Measurements from ENCODE around the gene CHN2.

The CHN2 gene

DNA sequence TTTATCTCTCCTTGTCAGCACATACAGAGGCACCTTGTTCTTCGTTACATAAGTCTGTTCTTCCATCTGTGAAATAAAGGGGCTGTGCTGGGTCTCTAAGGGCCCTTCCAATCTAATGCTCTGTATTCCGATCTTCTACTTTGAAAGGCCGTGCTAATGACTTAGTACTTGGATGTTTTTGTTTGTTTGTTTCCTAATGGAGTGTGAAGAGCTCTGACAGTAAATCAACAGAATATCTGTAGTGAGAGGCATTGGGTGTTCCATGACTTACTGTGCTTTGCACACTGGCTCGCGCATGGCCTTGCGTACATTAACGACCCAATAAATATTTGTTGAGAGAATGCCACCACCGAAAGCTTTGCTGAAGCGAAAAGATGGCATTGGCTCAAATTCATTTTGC lies 162.1 kb downstream of the CHN2 start:
- DNase-seq = no peak

DNA sequence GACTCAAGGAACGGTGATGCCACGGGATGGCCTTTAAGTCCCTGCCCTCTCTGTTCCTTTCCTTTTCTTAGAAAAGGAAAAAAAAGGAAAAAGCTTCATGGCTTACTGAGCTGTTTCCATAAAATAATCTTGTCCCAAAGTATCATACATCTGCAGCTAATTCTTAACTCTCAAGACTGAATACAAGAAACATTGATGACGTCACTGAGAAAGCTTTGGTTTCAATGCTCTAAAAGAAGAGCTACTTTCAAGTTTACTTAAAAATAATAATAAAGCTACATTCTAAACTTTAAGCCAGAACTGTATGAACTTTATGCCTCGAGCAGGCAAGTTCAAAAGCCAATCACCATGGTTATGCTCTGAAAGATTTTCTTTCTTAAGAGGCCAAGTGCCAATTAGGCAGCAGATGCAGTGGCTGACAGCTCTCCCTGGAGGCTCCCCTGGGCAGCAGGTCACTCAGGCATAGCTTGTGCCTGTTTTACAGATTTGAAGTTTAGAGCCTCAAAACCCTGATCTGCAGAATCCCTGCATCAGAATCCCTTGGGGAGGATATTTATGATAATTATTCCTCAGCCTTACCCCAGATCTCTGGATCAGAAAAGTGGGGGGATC lies 165.0 kb downstream of the CHN2 start:
- no peak for DNase-seq

DNA sequence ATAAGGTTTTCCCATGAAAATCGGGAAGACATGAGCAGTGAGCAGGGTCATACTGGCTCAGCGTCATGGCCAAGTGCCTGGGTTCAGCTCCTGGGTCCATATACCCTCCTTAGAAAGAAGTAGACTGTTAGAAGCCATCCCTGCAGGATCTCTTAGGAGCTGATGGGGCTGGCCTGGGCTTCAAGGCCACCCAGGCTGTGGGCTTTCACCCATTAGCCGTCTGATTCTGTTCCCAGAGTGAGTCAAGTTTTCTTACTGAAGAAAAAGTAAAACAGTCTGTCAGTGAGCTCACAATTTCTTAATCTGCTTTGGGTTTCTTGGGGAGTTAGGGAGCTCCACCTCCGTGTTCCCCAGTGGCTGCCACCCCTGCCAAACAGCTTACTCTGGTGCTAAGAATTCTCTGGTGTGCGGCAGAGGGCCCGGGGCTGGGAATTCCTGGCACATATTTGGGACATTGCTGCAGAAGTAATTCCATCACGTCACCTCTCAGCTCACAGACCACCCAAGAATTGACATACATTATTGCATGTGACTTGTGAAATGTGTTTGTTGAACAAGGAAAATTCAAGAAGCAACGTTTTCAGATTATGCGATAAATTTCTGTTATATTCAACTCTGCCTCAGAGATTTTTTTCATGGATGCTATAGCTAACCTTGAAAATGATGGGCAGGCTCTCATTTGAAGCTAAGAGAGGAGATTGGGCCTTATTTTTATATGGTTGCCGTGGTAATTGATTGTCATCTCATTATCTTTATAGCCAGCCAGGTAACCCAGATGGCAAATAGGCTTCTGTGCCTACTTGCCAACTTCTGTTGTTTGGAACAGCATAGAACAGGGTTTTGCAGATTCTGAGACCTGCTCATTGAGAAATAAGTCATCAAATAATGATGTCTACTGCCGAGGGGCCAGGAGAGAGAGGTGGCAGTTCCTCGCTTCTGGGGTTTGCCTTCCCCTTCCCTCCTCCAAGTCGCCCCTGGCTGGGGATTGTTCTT lies 166.4 kb downstream of the CHN2 start:
- no peak for DNase-seq

DNA sequence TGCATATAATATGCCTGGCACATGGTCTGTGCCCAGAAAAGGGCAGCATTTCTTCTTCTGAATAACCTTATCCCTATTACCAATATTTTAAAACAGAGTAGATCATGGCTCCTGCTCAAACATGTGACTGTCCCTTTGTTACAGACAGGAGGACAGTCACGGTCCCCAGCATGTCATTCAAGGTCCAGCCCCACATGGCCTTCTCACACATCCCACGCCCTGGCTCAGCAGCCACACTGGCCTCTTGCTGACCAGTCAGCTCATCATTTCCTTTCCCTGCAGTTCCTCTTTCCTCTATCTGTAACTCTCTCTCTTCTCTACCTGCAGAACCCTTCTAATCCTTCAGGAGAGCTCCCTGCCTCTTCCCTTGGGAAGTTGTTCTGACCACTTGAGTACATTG lies 167.8 kb downstream of the CHN2 start:
- no peak for DNase-seq

- no peak for DNase-seq
Observed at GRCh38 chr7:29363636-29364425, 169.3 kb downstream of the CHN2 start.

- DNase-seq = no peak
Observed at GRCh38 chr7:29364661-29365060, 170.1 kb downstream of the CHN2 start.

DNA sequence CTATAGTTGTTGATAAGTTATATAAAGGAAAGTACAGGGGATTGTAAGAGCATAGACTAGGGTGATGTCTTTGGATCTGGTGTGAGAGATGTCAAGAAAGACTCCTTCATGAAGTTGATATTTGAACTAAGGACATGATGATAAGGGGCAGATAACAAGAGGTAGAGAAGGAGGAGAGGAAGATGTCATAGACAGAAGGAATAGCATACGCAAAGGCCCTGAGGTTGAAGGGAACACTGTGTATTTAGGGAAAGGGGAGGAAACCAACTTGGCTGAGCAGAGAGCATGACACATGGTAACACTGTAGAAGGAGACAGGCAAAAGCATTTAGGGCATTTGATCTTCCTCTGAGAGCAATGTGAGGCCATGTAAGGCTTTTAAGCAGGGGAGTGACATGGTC lies 170.8 kb downstream of the CHN2 start:
- no peak for DNase-seq

- no peak for DNase-seq
Observed at GRCh38 chr7:29367784-29368183, 173.2 kb downstream of the CHN2 start.

DNA sequence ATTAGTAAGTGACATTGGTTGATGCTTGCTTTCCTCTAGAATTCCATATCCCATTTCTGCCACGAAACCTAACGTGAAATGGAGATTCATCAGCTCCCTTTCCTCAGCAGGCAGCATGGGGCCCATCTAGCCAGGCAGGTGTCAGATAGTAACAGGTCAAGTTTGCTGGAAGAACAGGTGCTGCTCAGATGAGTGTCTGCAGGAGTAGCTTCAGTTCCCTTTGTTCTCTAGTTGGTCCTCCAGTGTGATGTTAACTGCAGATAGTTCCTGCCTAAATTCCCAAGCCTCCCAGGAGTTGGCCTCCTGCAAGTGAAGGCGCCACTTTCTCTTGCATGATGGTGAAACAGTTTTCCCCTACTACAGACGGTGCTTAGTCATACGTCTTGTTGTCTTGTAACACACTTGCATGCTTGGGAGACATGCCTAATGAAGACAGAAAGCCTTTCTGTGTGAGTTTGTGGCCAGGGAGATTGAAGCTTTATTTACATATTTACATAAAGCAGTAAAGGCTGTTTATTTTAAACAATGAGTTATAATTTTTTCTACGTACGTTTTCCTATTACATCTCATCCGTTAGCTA lies 175.4 kb downstream of the CHN2 start:
- no peak for DNase-seq

GRCh38 chr7:29370531-29371314 lies 176.1 kb downstream of the CHN2 start:
- peak in 1 of 58 donors; percentile 1 for DNase-seq

DNA sequence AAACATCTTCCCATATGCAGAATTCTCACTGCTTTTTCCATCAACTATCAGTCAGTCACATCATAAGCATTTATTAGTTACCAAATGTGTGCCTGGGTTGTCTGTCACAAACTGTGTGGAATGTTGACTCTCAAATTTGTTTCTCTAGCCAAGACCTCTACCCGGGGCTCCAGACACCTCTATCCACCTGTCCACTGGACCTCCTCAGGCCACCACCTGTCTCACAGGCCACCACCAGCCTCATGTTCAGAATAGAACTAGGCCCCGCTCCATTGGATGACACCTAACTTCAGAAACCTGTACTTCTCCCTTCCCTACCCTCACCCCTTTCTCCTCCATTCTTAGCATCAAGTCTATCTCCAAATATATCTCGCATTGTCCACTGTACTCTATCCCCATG lies 176.9 kb downstream of the CHN2 start:
- DNase-seq = no peak

- no peak for DNase-seq
Observed at GRCh38 chr7:29372351-29373090, 177.9 kb downstream of the CHN2 start.

DNA sequence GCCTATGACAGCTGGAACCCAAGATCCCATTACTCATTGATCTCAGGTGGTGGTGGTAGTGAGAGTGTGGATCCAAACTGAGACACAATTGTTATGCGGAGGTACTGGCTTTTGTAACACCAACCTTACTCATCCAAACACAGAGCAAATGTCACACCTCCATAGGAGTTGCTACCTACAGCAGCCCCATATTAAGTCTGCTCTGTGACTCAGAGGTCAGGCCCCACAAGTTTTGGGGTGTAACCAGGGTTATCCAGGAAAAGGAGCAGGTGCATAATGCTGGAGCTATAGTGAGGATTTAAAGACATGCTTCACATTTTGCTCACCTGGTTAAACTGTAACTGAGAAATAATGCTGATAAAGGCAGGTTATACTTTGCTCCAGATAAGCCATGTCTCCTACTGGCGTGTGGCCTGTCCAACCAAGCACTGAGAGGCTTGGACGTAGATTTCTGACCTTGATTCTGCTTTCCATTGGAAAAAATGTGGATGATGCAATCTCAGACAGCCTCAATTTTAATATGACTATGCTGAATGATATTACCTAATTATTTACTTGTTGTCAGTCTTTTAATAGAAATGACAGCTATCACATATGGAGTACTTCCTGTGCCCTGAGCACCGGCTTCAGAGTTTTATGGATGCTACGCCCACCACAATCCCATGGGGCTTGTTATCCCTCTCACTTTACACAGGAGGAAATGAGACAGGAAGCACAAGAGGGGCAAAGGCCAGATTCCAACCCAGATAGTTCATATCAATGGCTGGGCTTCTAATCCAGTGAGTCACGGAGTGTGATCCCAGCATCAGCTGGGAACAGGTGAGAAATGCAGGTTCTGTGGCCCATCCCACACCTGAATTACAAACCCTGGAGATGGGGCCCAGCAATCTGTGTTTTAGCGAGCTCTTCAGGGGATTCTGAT lies 181.3 kb downstream of the CHN2 start:
- no peak for DNase-seq

GRCh38 chr7:29377718-29378117 lies 183.1 kb downstream of the CHN2 start:
- no peak for DNase-seq

DNA sequence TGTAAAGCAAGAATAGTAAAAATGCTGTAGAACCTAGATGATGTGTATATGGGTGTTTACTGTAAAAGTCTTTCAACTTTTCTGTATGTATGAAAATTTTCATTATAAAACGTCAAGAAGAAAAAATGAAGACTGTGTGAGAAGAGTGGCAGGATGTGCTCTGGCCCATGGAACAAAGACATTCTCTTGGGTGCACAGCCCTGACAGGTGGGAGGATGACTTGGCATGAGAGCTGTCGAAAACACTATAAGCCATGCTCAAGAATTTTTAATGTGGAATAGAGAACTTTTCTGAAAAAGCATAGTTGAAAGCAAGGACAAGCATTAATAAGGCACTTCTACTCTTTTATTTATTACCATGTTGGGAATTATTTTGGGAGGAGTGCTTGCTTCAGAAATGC lies 185.0 kb downstream of the CHN2 start:
- no peak for DNase-seq

DNA sequence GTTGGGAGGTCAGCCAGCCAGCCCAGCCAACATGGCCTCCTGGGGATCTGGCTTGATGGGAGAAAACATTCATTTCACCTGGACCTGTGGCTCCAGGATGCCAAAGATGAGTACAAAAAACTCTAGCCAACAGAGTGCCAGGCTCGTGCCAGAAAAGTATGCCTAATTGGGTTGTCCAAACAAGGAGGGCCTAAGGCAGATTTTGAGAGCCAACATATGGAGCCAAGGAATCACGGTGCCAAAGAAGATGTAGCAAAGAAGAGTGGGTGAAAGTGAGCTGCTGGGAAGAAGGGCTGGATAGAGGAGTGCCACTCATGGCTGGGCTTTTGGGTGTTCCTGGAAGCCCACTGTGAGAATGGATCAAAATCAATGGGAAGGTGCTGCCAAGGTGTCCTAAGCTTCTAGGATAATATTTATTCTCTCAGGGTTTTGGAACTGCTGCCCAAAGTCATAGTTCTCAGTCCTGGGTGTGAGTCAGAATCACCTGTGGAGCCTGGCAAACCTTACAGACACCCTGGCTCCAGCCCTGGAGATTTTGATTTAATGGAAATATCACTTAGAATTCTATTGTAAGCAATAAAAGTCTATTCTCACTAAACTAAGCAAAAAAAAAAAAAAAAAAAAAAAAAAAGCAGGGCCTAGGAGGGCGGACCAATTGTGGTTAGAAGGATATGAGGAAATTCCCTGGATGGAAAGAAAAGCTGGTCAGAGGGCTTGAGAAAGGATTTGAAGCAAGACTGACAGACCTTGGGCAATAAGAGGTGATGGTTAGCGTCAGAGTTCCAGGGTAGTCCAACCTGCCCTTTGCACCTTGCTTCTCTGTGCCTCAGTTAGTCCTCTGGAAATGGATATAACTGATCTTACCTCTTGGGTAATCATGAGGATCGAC lies 186.9 kb downstream of the CHN2 start:
- no peak for DNase-seq

DNA sequence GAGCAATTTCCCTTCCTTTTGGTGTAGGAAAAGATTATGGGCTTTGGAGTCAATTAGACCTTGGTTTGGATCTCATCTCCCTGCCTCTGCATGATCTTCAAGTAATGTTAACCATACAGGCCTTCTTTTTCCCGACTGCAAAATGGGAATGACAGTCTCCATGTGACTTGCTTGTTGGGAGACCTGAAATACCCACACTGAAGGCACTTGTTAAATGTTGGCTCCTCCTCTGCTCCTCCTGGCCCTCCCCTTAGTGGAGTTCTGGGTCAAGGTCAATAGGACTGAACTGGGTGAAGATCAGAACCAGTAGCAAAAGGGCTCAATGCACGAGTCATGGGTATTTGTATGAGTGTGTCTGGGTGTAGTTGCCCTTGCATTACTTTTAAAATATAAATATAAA lies 189.7 kb downstream of the CHN2 start:
- DNase-seq = no peak
